Activated T-cell treated with anti-CD3 and anti-CD28 coated beads for 24 hours (primary cell): ENCODE results near the gene LRPAP1.
"Not testable (repeated sequence)": the region's sequence is repeated elsewhere in the genome, so short reads cannot be mapped to it uniquely, and the experiment has no call there.

ENCODE experiments used
- DNase-seq: peaks from one replicate; pipeline ENCODE4 v3.0.0-alpha.2; 2020; ENCODE audit warnings: low read depth

LRPAP1 gene

GRCh38 chr4:3460926-3461325 lies 71.3 kb downstream of the LRPAP1 start:
- no peak for DNase-seq

GRCh38 chr4:3459156-3459555 lies 73.1 kb downstream of the LRPAP1 start:
- not testable (repeated sequence) for DNase-seq

- DNase-seq = no peak
Measured at GRCh38 chr4:3458371-3458770, 73.9 kb downstream of the LRPAP1 start.

- DNase-seq = not testable (repeated sequence)
Measured at GRCh38 chr4:3455596-3455995, 76.6 kb downstream of the LRPAP1 start.
